ENCODE data around the gene NDUFS2. TPM values are rescaled to one million over a fixed set of nuclear protein-coding genes. Genes with fewer than 3 reads are reported as not detected.

The NDUFS2 gene
- total and polyA plus RNA-seq, 9 of the 15 experiments (the other 6 are each of a cell fraction or from before 2014, with no cell fraction given), result 70.0 to 176 (median 141) TPM

DNA sequence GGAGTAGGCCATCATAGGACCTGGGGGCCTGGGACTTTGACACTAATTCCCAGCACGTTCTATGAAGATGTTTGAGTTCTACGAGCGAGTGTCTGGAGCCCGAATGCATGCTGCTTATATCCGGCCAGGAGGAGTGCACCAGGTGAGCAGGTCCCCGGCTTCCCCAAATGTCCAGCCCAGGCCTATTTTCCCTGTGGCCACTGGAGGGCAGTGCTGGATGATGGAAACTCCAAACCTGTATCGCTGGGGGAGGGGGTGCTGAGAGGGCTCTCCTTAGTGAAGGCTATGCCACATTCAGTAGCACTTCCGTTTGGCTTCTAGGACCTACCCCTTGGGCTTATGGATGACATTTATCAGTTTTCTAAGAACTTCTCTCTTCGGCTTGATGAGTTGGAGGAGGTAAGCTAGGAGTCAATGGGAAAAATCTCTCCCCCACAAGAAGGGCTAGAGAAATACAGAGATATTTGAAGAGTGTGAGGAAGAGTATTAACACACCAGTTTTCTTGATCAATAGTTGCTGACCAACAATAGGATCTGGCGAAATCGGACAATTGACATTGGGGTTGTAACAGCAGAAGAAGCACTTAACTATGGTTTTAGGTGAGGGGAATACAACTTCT lies 7.7 kb downstream of the NDUFS2 start:
- in situ Hi-C loops (cut with MboI), result no loop called here
- Histone ChIP-seq H3K36me3 (ENCODE audit: control insufficient read depth, insufficient read depth, low read length) (peaks cover 90% of the 10 kb centered on the region), H3K27ac (ENCODE audit: extremely low read depth, low read depth, low read length) (no peak overlapping the region), H2AFZ (ENCODE audit: low read depth, low read length) (no peak overlapping the region), H3K9me1 (ENCODE audit: control insufficient read depth, insufficient read depth, low read length) (peaks cover 3% of the 10 kb centered on the region), H3K4me2 (ENCODE audit: insufficient read depth, low read length) (no peak overlapping the region), H3K9me3 (replicated peaks; ENCODE audit: control insufficient read depth, insufficient read depth, low read depth, low read length) (no peaks in the 10 kb centered on the region), H4K20me1 (replicated peaks; ENCODE audit: control insufficient read depth, insufficient read depth, low read length) (0 out of 2 replicates have a peak, but pooled peaks cover 8% of the 10 kb centered on the region), H3K9ac (ENCODE audit: insufficient read depth in 1 of 2, low read depth in 2 of 2, low read length in 2 of 2) (0 out of 4 replicates have a peak overlapping the region, but pooled peaks of 1 of the 2 experiments have one; percentile 10), H3K4me3 (no peak overlapping the region), H3K27me3 (ENCODE audit: control insufficient read depth in 2 of 2, insufficient read depth in 2 of 2, low read length in 2 of 2) (no peaks in the 10 kb centered on the region), H3K4me1 (replicated peaks in 1 of 2; ENCODE audit: control insufficient read depth in 2 of 2, insufficient read depth in 2 of 2, low read length in 2 of 2) (peaks cover 3 to 4% of the 10 kb centered on the region in 2 experiments; a peak in 1 of 5 replicates), H3K79me2 (ENCODE audit: control insufficient read depth, insufficient read depth, low read length) (no peaks in the 10 kb centered on the region)
- intact Hi-C loops (cut with micrococcal nuclease), result loop anchor here (1.0 kb wide), 2 partner anchors 15 to 18 kb away; no protein-coding TSS in a partner anchor
- DNase-seq (ENCODE audit: extremely low read depth in 1 of 4, low spot score in 3 of 4), result peak; percentile 86 to 89 (median 86)
- ChIA-PET POLR2A (interaction anchor here (0.6 to 1.6 kb wide), 3 partner anchors 10 to 380 kb away, joined by 3 to 6 read pairs (median 3); no protein-coding TSS in a partner anchor), CTCF (ENCODE audit: low intra/inter-chr PET ratio) (interaction anchor here (0.6 to 2.6 kb wide), 7 partner anchors 15 to 828 kb away, joined by 3 to 10 read pairs (median 3); no protein-coding TSS in a partner anchor)
- peak; percentile 99 for ATAC-seq
- peak; percentile 92 for FAIRE-seq
- no TSS peak for BruUV-seq (replicated peaks)
- 24% methylated on average over 11 of the region's 11 CpGs for WGBS (ENCODE audit: insufficient coverage, low coverage, missing lambda C conversion rate)
- no peak for TF ChIP-seq EP400 (IDR thresholded peaks at IDR 0.05)
- peak; percentile 89 to 93 for TF ChIP-seq RAD21 (CRISPR knock-in tag; conservative IDR thresholded peaks at IDR 0.05 in 1 of 2, IDR thresholded peaks at IDR 0.05 in 1 of 2)
- peak in 1 of 2 experiments; percentile 49; a peak in 1 of 4 replicates for TF ChIP-seq RCOR1 (IDR thresholded peaks at IDR 0.05; ENCODE audit: borderline replicate concordance in 1 of 2, low read depth in 2 of 2, low read length in 2 of 2)
- TF ChIP-seq ETV1 (tag; conservative IDR thresholded peaks at IDR 0.05; ENCODE audit: low read depth), result peak; percentile 57
- TF ChIP-seq SMC3 (conservative IDR thresholded peaks at IDR 0.05; ENCODE audit: insufficient read depth, low read depth, low read length), result peak; percentile 88
- no peak for TF ChIP-seq TRIM24 (IDR thresholded peaks at IDR 0.05)
- 0 out of 2 replicates have a peak, but pooled peaks have one; percentile 4 for TF ChIP-seq RBFOX2 (IDR thresholded peaks at IDR 0.05; ENCODE audit: low read depth, low read length)
- TF ChIP-seq, protein P1, sequence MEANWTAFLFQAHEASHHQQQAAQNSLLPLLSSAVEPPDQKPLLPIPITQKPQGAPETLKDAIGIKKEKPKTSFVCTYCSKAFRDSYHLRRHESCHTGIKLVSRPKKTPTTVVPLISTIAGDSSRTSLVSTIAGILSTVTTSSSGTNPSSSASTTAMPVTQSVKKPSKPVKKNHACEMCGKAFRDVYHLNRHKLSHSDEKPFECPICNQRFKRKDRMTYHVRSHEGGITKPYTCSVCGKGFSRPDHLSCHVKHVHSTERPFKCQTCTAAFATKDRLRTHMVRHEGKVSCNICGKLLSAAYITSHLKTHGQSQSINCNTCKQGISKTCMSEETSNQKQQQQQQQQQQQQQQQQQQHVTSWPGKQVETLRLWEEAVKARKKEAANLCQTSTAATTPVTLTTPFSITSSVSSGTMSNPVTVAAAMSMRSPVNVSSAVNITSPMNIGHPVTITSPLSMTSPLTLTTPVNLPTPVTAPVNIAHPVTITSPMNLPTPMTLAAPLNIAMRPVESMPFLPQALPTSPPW (CRISPR knock-in tag; IDR thresholded peaks at IDR 0.05), result peak; percentile 63; the same call in 1 of the 2 replicates
- 0 out of 2 replicates have a peak, but pooled peaks have one; percentile 13 for TF ChIP-seq CC2D1A (IDR thresholded peaks at IDR 0.05)
- peak; percentile 32 to 82; a peak in 2 of 4 replicates for TF ChIP-seq MAZ (CRISPR knock-in tag; conservative IDR thresholded peaks at IDR 0.05 in 1 of 2, IDR thresholded peaks at IDR 0.05 in 1 of 2)
- 0 out of 2 replicates have a peak, but pooled peaks have one; percentile 41 for TF ChIP-seq GABPA (tag; conservative IDR thresholded peaks at IDR 0.05; ENCODE audit: low read depth)
